ENCODE measurements around the gene XYLT1.
"Not testable (repeated sequence)": the region's sequence is repeated elsewhere in the genome, so short reads cannot be mapped to it uniquely, and the experiment has no call there.

Gene XYLT1

DNA sequence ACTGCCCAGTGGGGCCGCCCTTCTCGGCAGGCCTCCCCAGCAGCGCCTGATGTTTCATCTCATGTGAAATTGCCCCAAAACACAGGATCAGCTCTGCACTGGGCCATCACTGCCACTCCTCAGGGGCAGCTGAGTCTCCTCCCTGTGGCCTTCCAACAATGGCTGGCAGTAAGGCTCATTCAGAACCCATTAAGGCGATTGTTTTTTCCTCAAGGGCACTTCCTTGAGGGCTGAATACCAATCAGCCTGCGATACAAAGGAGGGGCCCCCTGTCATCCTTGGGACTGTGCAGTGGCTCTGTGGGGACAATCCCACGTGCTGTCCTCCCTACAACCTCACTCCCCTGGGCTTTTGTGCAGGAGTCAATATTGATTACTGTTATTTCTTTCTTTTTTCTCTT is 47.5 kb downstream of the XYLT1 start:
- no peak for DNase-seq

- DNase-seq, result no peak
Observed at GRCh38 chr16:17420816-17421215, 49.9 kb downstream of the XYLT1 start.

DNA sequence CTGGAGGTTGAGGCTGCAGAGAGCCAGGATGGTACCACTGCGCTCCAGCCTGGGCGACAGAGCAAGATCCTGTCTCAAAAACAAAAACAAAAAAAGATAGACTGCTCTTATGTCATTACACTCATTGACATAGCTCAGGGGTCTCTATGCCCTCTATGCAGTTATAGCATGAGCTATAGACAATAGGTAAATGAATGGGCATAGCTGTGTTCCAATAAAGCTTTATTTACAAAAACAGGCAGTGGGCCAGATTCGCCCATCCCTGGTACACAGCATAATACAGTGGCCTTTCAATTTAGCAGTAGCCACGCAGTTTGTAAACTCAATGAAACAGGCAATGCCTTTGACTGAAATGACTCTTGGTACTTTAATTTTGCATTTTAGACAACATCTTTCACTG is 51.5 kb downstream of the XYLT1 start:
- no peak for DNase-seq

- no peak for DNase-seq
Observed at GRCh38 chr16:17417740-17418139, 53.0 kb downstream of the XYLT1 start.

- no peak for DNase-seq
Observed at GRCh38 chr16:17416461-17417311, 54.1 kb downstream of the XYLT1 start.

GRCh38 chr16:17414916-17415315 is 55.8 kb downstream of the XYLT1 start:
- DNase-seq, result no peak

DNA sequence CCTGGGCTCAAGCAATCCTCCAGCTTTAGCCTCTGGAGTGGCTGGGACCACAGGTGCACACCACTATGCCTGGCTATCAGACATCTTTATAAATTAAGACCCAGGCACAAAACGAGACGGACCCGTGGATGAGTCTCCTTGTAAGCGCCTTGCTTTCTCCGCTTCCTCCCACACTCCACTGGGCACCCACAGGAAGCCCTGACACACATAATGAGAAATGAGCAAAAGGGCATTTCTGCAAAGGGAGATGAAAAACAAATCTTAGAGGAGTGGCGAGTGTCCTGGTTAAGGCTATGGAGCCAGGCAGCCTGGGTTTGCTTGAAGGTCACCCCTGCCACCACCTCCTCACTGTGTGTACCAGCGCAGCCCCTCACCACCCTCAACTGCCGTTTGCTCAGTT is 56.3 kb downstream of the XYLT1 start:
- no peak for DNase-seq

- no peak for DNase-seq
Observed at GRCh38 chr16:17413508-17413907, 57.3 kb downstream of the XYLT1 start.

- DNase-seq, result no peak
Observed at GRCh38 chr16:17412791-17413190, 58.0 kb downstream of the XYLT1 start.

GRCh38 chr16:17412221-17412620 is 58.5 kb downstream of the XYLT1 start:
- no peak for DNase-seq

DNA sequence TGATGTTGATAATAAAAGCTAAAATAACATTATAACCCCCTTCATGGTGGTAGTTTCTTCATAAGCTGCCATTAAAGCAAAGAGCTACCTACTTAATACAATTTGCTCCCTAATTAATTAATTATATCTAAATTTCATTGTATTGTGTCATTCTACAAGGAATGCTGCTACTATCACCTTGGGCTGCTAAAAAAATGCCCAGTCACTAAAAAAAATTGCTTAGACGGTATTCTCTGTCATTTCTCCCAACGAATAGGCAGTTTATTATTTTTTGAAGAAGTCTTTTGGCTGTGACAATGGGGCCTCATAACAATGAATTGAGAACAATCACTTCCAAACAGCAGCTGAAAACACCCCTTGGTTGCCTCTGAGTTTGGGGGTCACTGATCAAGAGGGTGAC is 59.5 kb downstream of the XYLT1 start:
- no peak for DNase-seq

- DNase-seq, result not testable (repeated sequence)
Observed at GRCh38 chr16:17410316-17410715, 60.4 kb downstream of the XYLT1 start.

DNA sequence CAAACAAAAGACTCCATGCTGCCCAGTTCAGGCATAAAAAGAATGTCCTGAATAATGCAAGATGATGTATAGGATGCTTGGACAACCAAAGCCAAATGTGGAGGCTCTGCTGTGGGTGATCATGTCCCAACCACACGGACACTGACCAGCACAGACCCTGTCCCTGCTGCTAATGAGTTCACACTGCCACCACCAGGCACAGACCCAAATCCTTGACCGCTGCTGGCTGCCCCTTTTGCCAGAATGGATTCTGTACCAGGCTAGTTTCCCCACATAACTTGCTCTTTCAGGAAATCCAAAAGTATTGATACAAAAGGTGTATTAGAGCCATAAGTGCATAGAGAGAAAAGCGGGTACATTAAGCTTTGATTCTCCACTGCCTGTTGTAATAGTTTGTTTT is 60.9 kb downstream of the XYLT1 start:
- DNase-seq, result no peak

DNA sequence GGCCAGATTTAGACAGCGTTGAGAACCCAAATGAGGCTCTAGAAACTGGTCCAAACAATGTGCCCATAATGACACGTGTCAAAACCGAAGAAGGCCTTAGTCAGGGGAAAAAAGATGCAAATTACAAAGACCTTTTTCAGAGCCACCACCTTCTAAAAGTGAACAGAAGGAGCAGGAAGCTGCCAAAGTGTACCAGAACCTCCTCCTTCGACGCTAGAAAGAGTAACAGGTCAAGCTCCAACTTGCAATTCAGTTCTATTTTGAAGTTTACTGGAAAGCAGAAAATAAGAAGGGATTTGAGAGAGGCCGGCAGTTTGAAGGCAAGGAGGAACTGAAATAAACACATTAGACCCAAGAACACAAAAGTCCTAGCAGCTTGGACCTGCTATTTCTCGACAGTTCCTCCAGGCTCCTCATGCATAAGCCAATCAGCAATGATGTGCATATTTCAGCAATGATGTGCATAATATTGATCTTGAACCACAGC is 61.8 kb downstream of the XYLT1 start:
- DNase-seq, result no peak

GRCh38 chr16:17408296-17408695 is 62.5 kb downstream of the XYLT1 start:
- no peak for DNase-seq

DNA sequence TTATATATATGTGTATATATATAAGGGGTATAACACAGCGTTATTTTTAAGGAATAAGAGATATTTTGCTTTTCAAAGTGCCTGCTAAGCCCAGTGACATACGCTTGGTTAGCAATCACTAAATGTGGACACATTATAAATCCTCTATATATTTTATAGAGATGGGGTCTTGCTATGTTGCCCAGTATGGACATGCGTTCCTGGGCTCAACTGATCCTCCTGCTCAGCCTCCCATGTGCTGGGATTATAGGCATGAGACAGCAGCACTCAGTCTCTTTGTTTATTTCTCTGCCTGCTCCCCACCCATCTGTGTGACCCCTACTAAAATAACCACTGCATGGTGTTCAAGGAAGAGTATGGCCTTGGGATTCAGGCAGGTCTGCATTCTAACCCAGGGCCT is 63.4 kb downstream of the XYLT1 start:
- no peak for DNase-seq

DNA sequence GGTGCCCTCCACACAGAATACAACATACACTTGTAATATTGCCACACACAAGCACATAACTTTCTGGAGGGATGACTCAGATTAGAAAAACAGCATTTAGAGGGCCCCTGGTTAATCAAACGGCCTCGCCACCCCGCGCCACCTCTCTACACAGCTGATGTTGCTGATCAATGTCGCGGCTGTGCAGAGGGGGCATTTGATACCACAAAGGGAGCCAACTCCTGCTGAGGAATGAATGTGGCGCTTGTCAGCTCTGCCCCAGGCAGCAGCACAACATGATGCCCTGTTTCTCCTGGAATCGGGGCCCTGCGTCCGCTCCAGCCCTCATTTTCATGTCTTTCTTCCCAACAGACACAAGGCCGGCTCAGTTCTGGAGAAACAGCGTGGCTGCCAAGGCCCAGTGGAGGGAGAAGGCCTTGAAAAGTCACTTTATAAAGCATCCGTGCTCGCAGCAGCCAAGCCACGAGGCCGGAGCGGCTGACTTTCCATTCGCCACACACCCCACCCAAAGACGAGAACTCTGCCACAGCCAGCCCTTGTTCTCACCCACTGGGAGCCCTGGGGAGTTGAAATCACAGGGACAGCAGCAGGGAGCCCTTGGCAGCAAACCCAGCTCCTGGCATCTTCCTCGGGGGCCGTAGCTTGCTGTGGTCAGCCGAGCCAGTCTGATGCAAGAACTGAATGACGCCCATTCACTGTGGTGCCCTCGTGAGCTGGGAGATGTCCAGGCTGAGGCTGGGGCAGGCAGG is 65.6 kb downstream of the XYLT1 start:
- no peak for DNase-seq

- DNase-seq, result no peak
Observed at GRCh38 chr16:17403859-17404545, 66.8 kb downstream of the XYLT1 start.

- DNase-seq, result no peak
Observed at GRCh38 chr16:17403156-17403809, 67.5 kb downstream of the XYLT1 start.

DNA sequence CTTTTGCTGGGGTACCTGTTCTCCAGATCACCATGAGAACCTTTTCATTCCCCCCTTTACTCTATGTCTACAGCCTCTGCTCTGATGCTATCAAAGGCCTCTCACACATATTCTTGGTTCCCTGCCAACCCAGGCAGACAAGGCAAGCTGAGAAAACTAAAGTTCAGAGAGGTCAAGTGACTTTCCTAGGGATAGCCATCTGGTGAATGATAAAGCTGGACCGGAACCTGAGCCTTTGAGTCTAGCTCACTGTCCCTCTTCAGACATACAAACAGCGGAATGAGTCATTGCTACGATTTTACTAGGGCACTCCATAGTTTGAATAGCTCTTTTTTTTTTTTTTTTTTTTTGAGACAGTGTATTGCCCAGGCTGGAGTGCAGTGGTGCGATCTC is 73.3 kb downstream of the XYLT1 start:
- DNase-seq, result no peak

- no peak for DNase-seq
Observed at GRCh38 chr16:17396762-17397498, 73.8 kb downstream of the XYLT1 start.

DNA sequence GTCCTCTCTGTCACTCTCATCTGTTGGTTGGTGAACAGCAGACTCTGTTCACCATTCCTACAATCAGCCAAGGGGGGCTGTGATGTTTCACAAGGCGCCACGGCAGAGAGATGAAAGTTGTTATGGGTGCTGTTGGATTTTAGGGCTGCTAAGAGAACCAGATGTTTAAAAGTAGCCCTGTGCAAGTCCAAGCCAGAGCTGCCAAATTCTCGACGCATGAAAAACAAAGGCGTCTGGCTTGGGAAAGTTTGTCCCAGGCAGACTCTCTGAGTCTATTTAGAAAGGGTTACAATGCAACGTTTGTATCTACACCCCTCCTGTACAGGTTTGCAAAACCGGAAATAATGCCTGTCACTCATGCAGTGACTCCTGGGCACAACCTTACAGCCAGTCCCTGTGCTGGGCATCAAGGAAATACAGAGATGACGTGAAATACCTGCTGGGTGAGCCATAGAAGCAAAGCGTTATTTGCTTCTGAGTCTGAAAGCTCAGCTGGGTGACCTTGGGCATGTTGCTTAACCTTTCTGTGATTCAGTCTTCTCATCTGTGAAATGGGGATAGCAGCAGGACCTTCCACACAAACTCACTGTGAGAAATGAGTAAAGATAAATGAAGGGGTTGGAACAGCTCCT is 74.8 kb downstream of the XYLT1 start:
- no peak for DNase-seq
